NCI-H2227 treated with DMSO at 0.1 percent for 48 hours (cell line): ENCODE results near the gene LNX2.
"Not testable (repeated sequence)": the region's sequence is repeated elsewhere in the genome, so short reads cannot be mapped to it uniquely, and the experiment has no call there.

Experiments used
- DNase-seq: peaks from one replicate; lab custom pipeline; 2025; lab: John Stamatoyannopoulos, UW

LNX2 gene

GRCh38 chr13:27636589-27637288 is 16.4 kb upstream of the LNX2 start:
- DNase-seq = no peak

GRCh38 chr13:27635266-27635665 is 14.9 kb upstream of the LNX2 start:
- no peak for DNase-seq

GRCh38 chr13:27634791-27635190 is 14.5 kb upstream of the LNX2 start:
- DNase-seq = no peak

GRCh38 chr13:27634231-27634630 is 13.9 kb upstream of the LNX2 start:
- DNase-seq = no peak

GRCh38 chr13:27632648-27633047 is 12.3 kb upstream of the LNX2 start:
- no peak for DNase-seq

GRCh38 chr13:27632214-27632613 is 11.9 kb upstream of the LNX2 start:
- DNase-seq = no peak

GRCh38 chr13:27631665-27632064 is 11.3 kb upstream of the LNX2 start:
- DNase-seq = no peak

- no peak for DNase-seq
Measured at GRCh38 chr13:27631156-27631555, 10.8 kb upstream of the LNX2 start.

- not testable (repeated sequence) for DNase-seq
Measured at GRCh38 chr13:27628766-27629165, 8.4 kb upstream of the LNX2 start.

GRCh38 chr13:27628081-27628480 is 7.8 kb upstream of the LNX2 start:
- DNase-seq = no peak

- no peak for DNase-seq
Measured at GRCh38 chr13:27627380-27627779, 7.1 kb upstream of the LNX2 start.

GRCh38 chr13:27625839-27626238 is 5.5 kb upstream of the LNX2 start:
- no peak for DNase-seq

- no peak for DNase-seq
Measured at GRCh38 chr13:27624071-27624470, 3.7 kb upstream of the LNX2 start.

GRCh38 chr13:27622881-27623280 is 2.6 kb upstream of the LNX2 start:
- DNase-seq = no peak

GRCh38 chr13:27622102-27622820 is 1.9 kb upstream of the LNX2 start:
- no peak for DNase-seq

- peak; percentile 35 for DNase-seq
Measured at GRCh38 chr13:27621366-27622101, 1.2 kb upstream of the LNX2 start, which contains the start of gene POLR1D. TSS of gene POLR1D (plus strand) at chr13:27621892. CDS start at chr13:27621984, 92 bp downstream.

GRCh38 chr13:27621116-27621365 is 712 bp upstream of the LNX2 start:
- no peak for DNase-seq

- DNase-seq = no peak
Measured at GRCh38 chr13:27619728-27620376, 477 bp downstream of the LNX2 start.

GRCh38 chr13:27619093-27619727 is 1.1 kb downstream of the LNX2 start:
- no peak for DNase-seq

GRCh38 chr13:27617881-27618321 is 2.4 kb downstream of the LNX2 start:
- DNase-seq = no peak

GRCh38 chr13:27613628-27614027 is 6.7 kb downstream of the LNX2 start:
- DNase-seq = no peak

GRCh38 chr13:27607125-27607524 is 13.2 kb downstream of the LNX2 start:
- DNase-seq = no peak
